ENCODE measurements around the gene BCL2L1.

The BCL2L1 gene

DNA sequence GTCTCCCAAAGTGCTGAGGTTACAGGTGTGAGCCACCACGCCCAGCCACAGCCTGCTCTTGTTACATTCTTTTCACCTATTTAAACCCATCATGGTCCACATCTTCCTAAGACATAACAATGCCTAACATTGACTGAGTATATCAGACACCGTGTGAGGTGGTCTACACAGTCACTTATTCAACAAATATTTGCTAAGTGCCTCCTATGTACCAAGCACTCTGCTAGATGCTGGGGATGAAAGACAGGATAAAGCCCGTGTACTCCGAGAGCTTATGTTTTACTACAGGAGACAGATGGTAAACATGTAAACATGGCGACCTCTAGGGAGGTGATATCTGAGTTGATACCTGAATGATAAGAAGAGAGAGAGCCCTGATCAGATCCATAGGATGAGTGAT, 12.7 kb downstream of the BCL2L1 start:
- peaks cover 52 to 64% of the 10 kb centered on the region in 2 donors for H3K4me1 ChIP-seq (ENCODE audit: control insufficient read depth in 2 of 2, insufficient read depth in 2 of 2, low read length in 2 of 2)
- H3K4me3 ChIP-seq (ENCODE audit: low read length in 2 of 2) = no peak overlapping the region
- H3K9ac ChIP-seq (ENCODE audit: low read depth in 1 of 2, low read length in 2 of 2) = no peak overlapping the region
- no peak overlapping the region for H3K27ac ChIP-seq (ENCODE audit: low read depth in 2 of 2, low read length in 2 of 2)
- H3K36me3 ChIP-seq (ENCODE audit: control insufficient read depth in 2 of 2, insufficient read depth in 2 of 2, low read length in 2 of 2) = peaks cover 25 to 30% of the 10 kb centered on the region in 2 donors
- H3K27me3 ChIP-seq (ENCODE audit: control insufficient read depth in 2 of 2, insufficient read depth in 2 of 2, low read length in 2 of 2) = no peaks in the 10 kb centered on the region
- H3K9me3 ChIP-seq (ENCODE audit: control insufficient read depth in 2 of 2, low read length in 2 of 2) = no peaks in the 10 kb centered on the region

- Histone ChIP-seq H3K4me1 (ENCODE audit: control insufficient read depth in 2 of 2, insufficient read depth in 2 of 2, low read length in 2 of 2) (peaks cover 62 to 73% of the 10 kb centered on the region in 2 donors), H3K9me3 (ENCODE audit: control insufficient read depth in 2 of 2, low read length in 2 of 2) (no peaks in the 10 kb centered on the region), H3K4me3 (ENCODE audit: low read length in 2 of 2) (no peak overlapping the region), H3K27me3 (ENCODE audit: control insufficient read depth in 2 of 2, insufficient read depth in 2 of 2, low read length in 2 of 2) (no peaks in the 10 kb centered on the region), H3K36me3 (ENCODE audit: control insufficient read depth in 2 of 2, insufficient read depth in 2 of 2, low read length in 2 of 2) (peaks cover 21 to 26% of the 10 kb centered on the region in 2 donors), H3K27ac (ENCODE audit: low read depth in 2 of 2, low read length in 2 of 2) (peak overlapping the region; percentile 69 to 79), H3K9ac (ENCODE audit: low read depth in 1 of 2, low read length in 2 of 2) (peak overlapping the region; percentile 2 to 42)
Observed at GRCh38 chr20:31708736-31709534, 13.7 kb downstream of the BCL2L1 start.

DNA sequence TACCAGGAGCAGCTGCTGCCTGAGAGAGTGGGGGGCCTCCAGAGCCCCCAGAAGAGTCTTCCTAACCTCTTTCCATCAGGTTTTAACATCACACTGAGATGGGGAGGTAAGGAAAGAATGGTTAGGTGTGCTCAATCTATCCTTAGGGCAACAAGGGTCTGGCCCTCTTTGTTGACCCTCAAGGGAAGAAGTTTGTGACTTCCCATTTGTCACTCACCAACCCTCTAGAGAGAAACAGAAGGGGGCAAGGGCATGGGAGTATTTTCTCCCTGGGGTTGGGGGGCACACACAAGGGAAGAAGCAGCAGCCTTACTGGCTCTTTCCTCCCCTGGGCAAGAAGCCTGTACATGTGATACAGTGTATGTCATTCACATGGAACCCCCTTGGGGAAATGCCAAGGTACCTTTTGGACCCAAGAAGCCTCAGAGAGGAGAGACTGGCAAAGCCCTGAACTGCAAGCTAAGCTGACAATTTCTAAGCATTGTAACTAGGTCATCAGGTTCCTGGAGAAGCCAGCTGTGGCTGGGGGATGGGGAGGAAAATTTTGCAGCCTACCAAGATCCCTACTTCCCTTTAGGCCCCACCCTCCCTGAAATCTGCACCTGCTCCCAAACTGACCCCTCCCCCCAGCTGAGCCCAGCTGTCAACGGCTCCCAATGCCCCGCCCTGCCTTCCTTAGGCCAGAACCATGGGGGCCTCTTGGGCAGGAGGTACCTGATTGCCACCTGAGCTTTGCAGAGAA, 14.5 kb downstream of the BCL2L1 start:
- peaks cover 17 to 25% of the 10 kb centered on the region in 2 donors for H3K36me3 ChIP-seq (ENCODE audit: control insufficient read depth in 2 of 2, insufficient read depth in 2 of 2, low read length in 2 of 2)
- peak overlapping the region; percentile 2 to 42 for H3K9ac ChIP-seq (ENCODE audit: low read depth in 1 of 2, low read length in 2 of 2)
- no peaks in the 10 kb centered on the region for H3K9me3 ChIP-seq (ENCODE audit: control insufficient read depth in 2 of 2, low read length in 2 of 2)
- no peak overlapping the region for H3K4me3 ChIP-seq (ENCODE audit: low read length in 2 of 2)
- peaks cover 60 to 68% of the 10 kb centered on the region in 2 donors for H3K4me1 ChIP-seq (ENCODE audit: control insufficient read depth in 2 of 2, insufficient read depth in 2 of 2, low read length in 2 of 2)
- peak overlapping the region; percentile 69 to 79 for H3K27ac ChIP-seq (ENCODE audit: low read depth in 2 of 2, low read length in 2 of 2)
- no peaks in the 10 kb centered on the region for H3K27me3 ChIP-seq (ENCODE audit: control insufficient read depth in 2 of 2, insufficient read depth in 2 of 2, low read length in 2 of 2)

DNA sequence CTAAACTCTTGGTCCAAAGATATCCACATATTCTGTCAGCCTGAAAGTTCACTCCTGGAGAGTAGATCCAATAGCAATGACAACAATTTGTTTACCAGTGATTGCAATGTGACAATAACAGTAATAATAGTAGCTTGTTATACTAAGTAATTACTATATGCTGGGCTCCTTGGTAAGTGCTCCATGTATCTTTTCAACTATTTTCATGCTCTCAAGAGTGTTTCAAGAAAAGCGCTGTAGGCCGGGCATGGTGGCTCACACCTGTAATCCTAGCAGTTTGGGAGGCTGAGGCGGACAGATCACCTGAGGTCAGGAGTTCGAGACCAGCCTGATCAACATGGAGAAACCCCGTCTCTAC, 15.4 kb downstream of the BCL2L1 start:
- peaks cover 51 to 59% of the 10 kb centered on the region in 2 donors for H3K4me1 ChIP-seq (ENCODE audit: control insufficient read depth in 2 of 2, insufficient read depth in 2 of 2, low read length in 2 of 2)
- no peaks in the 10 kb centered on the region for H3K9me3 ChIP-seq (ENCODE audit: control insufficient read depth in 2 of 2, low read length in 2 of 2)
- H3K36me3 ChIP-seq (ENCODE audit: control insufficient read depth in 2 of 2, insufficient read depth in 2 of 2, low read length in 2 of 2) = peaks cover 17 to 25% of the 10 kb centered on the region in 2 donors
- H3K9ac ChIP-seq (ENCODE audit: low read depth in 1 of 2, low read length in 2 of 2) = no peak overlapping the region
- no peaks in the 10 kb centered on the region for H3K27me3 ChIP-seq (ENCODE audit: control insufficient read depth in 2 of 2, insufficient read depth in 2 of 2, low read length in 2 of 2)
- no peak overlapping the region for H3K4me3 ChIP-seq (ENCODE audit: low read length in 2 of 2)
- peak overlapping the region in 1 of 2 donors; percentile 0 for H3K27ac ChIP-seq (ENCODE audit: low read depth in 2 of 2, low read length in 2 of 2)

- no peak overlapping the region for H3K9ac ChIP-seq (ENCODE audit: low read depth in 1 of 2, low read length in 2 of 2)
- peaks cover 46 to 54% of the 10 kb centered on the region in 2 donors for H3K4me1 ChIP-seq (ENCODE audit: control insufficient read depth in 2 of 2, insufficient read depth in 2 of 2, low read length in 2 of 2)
- H3K36me3 ChIP-seq (ENCODE audit: control insufficient read depth in 2 of 2, insufficient read depth in 2 of 2, low read length in 2 of 2) = peaks cover 17 to 25% of the 10 kb centered on the region in 2 donors
- H3K9me3 ChIP-seq (ENCODE audit: control insufficient read depth in 2 of 2, low read length in 2 of 2) = no peaks in the 10 kb centered on the region
- H3K27me3 ChIP-seq (ENCODE audit: control insufficient read depth in 2 of 2, insufficient read depth in 2 of 2, low read length in 2 of 2) = no peaks in the 10 kb centered on the region
- H3K4me3 ChIP-seq (ENCODE audit: low read length in 2 of 2) = no peak overlapping the region
- peak overlapping the region in 1 of 2 donors; percentile 0 for H3K27ac ChIP-seq (ENCODE audit: low read depth in 2 of 2, low read length in 2 of 2)
Observed at GRCh38 chr20:31706607-31707257, 15.9 kb downstream of the BCL2L1 start.

- no peak overlapping the region for H3K4me3 ChIP-seq (ENCODE audit: low read length in 2 of 2)
- H3K27ac ChIP-seq (ENCODE audit: low read depth in 2 of 2, low read length in 2 of 2) = peak overlapping the region; percentile 88 to 89
- H3K36me3 ChIP-seq (ENCODE audit: control insufficient read depth in 2 of 2, insufficient read depth in 2 of 2, low read length in 2 of 2) = peaks cover 17 to 25% of the 10 kb centered on the region in 2 donors
- no peak overlapping the region for H3K9ac ChIP-seq (ENCODE audit: low read depth in 1 of 2, low read length in 2 of 2)
- peaks cover 40 to 49% of the 10 kb centered on the region in 2 donors for H3K4me1 ChIP-seq (ENCODE audit: control insufficient read depth in 2 of 2, insufficient read depth in 2 of 2, low read length in 2 of 2)
- H3K9me3 ChIP-seq (ENCODE audit: control insufficient read depth in 2 of 2, low read length in 2 of 2) = no peaks in the 10 kb centered on the region
- H3K27me3 ChIP-seq (ENCODE audit: control insufficient read depth in 2 of 2, insufficient read depth in 2 of 2, low read length in 2 of 2) = no peaks in the 10 kb centered on the region
Observed at GRCh38 chr20:31705598-31706597, 16.8 kb downstream of the BCL2L1 start.

- Histone ChIP-seq H3K9ac (ENCODE audit: low read depth in 1 of 2, low read length in 2 of 2) (peak overlapping the region in 1 of 2 donors; percentile 45), H3K36me3 (ENCODE audit: control insufficient read depth in 2 of 2, insufficient read depth in 2 of 2, low read length in 2 of 2) (peaks cover 13 to 23% of the 10 kb centered on the region in 2 donors), H3K27ac (ENCODE audit: low read depth in 2 of 2, low read length in 2 of 2) (peak overlapping the region; percentile 88 to 89), H3K9me3 (ENCODE audit: control insufficient read depth in 2 of 2, low read length in 2 of 2) (no peaks in the 10 kb centered on the region), H3K27me3 (ENCODE audit: control insufficient read depth in 2 of 2, insufficient read depth in 2 of 2, low read length in 2 of 2) (no peaks in the 10 kb centered on the region), H3K4me3 (ENCODE audit: low read length in 2 of 2) (no peak overlapping the region), H3K4me1 (ENCODE audit: control insufficient read depth in 2 of 2, insufficient read depth in 2 of 2, low read length in 2 of 2) (peaks cover 34 to 44% of the 10 kb centered on the region in 2 donors)
Observed at GRCh38 chr20:31705191-31705590, 17.5 kb downstream of the BCL2L1 start.

- Histone ChIP-seq H3K27me3 (ENCODE audit: control insufficient read depth in 2 of 2, insufficient read depth in 2 of 2, low read length in 2 of 2) (no peaks in the 10 kb centered on the region), H3K4me1 (ENCODE audit: control insufficient read depth in 2 of 2, insufficient read depth in 2 of 2, low read length in 2 of 2) (peaks cover 38 to 51% of the 10 kb centered on the region in 2 donors), H3K4me3 (ENCODE audit: low read length in 2 of 2) (peak overlapping the region in 1 of 2 donors; percentile 9), H3K9ac (ENCODE audit: low read depth in 1 of 2, low read length in 2 of 2) (peak overlapping the region; percentile 45 to 48), H3K9me3 (ENCODE audit: control insufficient read depth in 2 of 2, low read length in 2 of 2) (no peaks in the 10 kb centered on the region), H3K27ac (ENCODE audit: low read depth in 2 of 2, low read length in 2 of 2) (peak overlapping the region; percentile 88 to 89), H3K36me3 (ENCODE audit: control insufficient read depth in 2 of 2, insufficient read depth in 2 of 2, low read length in 2 of 2) (peaks cover 13 to 21% of the 10 kb centered on the region in 2 donors)
Observed at GRCh38 chr20:31704225-31705119, 18.2 kb downstream of the BCL2L1 start.

Measured in mucosa of rectum (tissue), 2 donors.